MG63 (cell line): ENCODE results near the gene NTNG2. TPM values are rescaled to one million over a fixed set of nuclear protein-coding genes. Genes with fewer than 3 reads are reported as not detected.

Source experiments
- DNase-seq: peaks from one replicate; pipeline ENCODE4 v3.0.0-alpha.2; 2020
- H3K27me3 ChIP-seq: fragments of 250-450 bp; sonication (Bioruptor Pico); 2 replicates; pipeline ENCODE4 v1.5.1; 2020; ENCODE audit warnings: mild to moderate bottlenecking, moderate library complexity
- H3K36me3 ChIP-seq: fragments of 250-450 bp; sonication (Bioruptor Pico); 2 replicates; pipeline ENCODE4 v1.5.1; 2020; ENCODE audit warnings: mild to moderate bottlenecking, moderate library complexity
- H3K4me3 ChIP-seq: fragments of 250-450 bp; sonication (Bioruptor Pico); 2 replicates; pipeline ENCODE4 v1.5.1; 2020; ENCODE audit warnings: mild to moderate bottlenecking, moderate library complexity
- H3K9me3 ChIP-seq: fragments of 250-450 bp; sonication (Bioruptor Pico); 2 replicates; pipeline ENCODE4 v1.5.1; 2020; ENCODE audit warnings: mild to moderate bottlenecking, moderate library complexity
- total RNA-seq: library from RNA; depleted of rRNA; stranded (reverse); fragments of >200 nt; shearing (Covaris generic); gene quantifications from 2 replicates; pipeline ENCODE4 v1.2.3, GENCODE V29; 2014; ENCODE audit warnings: low replicate concordance

NTNG2 gene
- total RNA-seq, 1 experiment from 2014 or later = 0.10 TPM

DNA sequence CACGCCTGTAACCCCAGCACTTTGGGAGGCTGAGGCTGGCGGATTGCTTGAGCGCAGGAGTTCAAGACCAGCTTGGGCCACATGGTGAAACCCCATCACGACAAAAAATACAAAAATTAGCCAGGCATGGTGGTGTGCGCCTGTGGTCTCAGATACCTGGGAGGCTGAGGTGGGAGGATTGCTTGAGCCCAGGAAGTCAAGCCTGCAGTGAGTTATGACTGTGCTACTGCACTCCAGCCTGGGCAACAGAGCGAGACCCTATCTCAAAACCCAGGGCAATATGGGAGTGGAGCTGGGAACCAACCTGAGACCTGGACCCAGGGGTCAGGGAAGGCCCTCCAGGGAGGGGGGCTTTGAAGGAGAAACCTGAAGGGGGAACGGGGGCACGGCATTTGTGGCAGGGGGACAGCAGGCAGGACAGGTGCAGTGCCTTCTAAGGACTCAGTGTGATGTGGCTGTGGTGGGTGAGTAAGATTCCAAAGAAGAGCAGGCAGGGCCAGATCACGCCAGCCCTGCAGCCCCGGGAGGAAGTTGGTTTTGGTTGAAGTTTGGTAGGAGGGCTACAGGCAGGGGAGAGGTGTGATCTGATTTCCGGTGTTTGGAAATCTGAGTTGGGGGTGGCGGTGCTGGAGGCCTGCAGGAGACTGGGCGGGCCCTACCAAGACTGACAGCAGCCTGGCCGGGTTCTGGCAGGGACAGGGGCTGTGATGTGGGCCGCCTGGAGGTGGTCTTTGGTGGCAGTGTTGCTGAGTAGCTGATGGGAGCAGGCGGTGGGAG lies 46.2 kb downstream of the NTNG2 start:
- H3K4me3 ChIP-seq = no peak overlapping the region
- DNase-seq = no peak
- H3K36me3 ChIP-seq = no peaks in the 10 kb centered on the region
- H3K9me3 ChIP-seq = no peaks in the 10 kb centered on the region
- no peaks in the 10 kb centered on the region; the same call in 1 of the 2 replicates for H3K27me3 ChIP-seq

DNA sequence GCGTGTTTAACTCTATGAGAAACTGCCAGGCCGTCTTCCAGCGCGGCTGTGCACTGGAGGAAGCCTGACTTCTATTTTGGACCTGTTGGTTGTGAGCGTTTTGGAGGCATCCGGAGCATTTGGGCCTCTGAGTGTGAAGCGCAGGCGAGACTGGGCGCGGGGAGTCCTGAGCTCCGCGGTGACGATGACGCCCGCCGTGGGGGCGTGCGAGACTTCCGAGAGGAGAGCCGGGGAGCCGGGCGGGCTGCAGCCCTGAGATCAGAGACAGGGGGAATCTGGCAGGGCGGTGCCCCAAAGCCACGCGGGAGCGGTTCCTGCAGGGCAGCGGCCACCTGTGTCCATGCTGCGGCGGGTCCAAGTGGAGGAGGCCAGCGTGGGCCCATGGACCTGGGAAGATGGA lies 47.4 kb downstream of the NTNG2 start:
- Histone ChIP-seq H3K4me3 (no peak overlapping the region), H3K36me3 (no peaks in the 10 kb centered on the region), H3K27me3 (no peaks in the 10 kb centered on the region), H3K9me3 (no peaks in the 10 kb centered on the region)
- DNase-seq = no peak

GRCh38 chr9:132210472-132211145 lies 48.8 kb downstream of the NTNG2 start:
- Histone ChIP-seq H3K9me3 (no peaks in the 10 kb centered on the region), H3K36me3 (no peaks in the 10 kb centered on the region), H3K27me3 (no peaks in the 10 kb centered on the region), H3K4me3 (no peak overlapping the region)
- DNase-seq = peak; percentile 58

GRCh38 chr9:132211570-132211969 lies 49.7 kb downstream of the NTNG2 start:
- Histone ChIP-seq H3K9me3 (no peaks in the 10 kb centered on the region), H3K36me3 (no peaks in the 10 kb centered on the region), H3K4me3 (no peak overlapping the region), H3K27me3 (no peaks in the 10 kb centered on the region)
- DNase-seq = no peak

DNA sequence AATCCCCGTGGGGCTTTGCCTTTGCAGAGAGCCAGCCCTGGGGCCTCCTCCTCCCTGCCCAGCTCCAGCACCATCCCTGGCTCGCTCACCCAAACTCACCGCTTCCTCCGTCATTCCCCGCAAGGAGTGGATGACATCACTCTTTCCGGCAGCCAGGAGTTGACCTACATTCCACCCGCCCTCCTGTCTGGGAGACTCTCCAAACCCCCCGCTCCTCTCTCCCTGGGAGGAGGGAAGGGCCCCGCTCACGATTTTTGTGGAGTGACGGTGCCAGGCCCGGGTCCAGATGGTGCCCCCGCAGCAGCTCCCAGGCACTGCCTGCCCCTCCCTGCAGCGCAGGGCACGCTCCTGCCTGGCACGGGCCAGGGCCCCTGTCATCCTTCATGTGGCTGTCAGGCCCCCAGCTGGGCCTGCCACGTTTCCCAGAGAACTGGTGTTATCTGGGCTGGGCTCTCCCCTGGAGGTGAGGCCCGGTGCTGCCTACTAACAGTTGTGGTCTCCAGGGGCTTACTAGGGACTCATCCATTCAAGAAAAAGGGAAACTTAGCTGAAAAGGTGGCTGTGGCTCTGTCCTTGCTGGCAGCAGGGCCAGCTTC lies 52.3 kb downstream of the NTNG2 start:
- H3K4me3 ChIP-seq = no peak overlapping the region
- H3K27me3 ChIP-seq = no peaks in the 10 kb centered on the region

DNA sequence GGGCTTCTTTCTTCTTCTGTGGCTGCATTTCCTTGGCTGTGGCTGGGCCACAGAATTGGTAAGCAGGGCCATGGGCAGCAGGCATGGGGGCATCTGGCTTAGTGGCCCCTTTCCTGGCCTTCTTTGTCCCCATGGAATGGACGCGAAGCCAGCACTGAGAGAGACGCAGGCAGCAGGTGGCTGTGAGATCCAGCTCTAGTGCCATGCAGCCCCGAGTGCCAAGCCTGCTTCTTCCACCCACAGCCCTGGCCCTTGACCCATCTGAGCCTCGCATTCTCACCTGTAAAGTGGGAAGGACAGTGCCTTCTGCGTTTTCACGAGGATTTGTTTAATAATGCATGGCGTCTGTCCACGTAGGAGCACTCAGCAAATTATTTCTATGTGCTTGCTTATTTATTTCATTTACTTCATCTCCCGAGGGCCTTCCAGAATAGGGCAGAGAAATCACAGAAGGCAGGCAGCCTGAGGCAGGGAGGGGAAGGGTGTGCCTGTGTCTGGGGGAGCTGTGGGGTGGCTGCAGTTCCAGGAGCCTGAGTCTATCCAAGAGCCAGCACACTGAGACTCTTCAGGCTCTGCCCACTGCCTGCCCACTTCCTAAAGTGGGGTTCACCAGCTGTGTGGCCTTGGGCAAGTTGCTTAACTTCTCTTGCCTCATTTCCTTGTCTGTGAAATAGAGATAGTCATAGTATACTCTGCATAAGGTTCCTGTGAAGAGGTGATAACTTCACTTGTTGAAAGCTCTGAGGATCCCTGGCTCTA lies 55.2 kb downstream of the NTNG2 start:
- DNase-seq = no peak
- H3K4me3 ChIP-seq = no peak overlapping the region

More for the DNA sequence above, 52.3 kb downstream of the NTNG2 start:
- Histone ChIP-seq H3K9me3 (no peaks in the 10 kb centered on the region), H3K36me3 (no peaks in the 10 kb centered on the region)
- peak; percentile 95 for DNase-seq

DNA sequence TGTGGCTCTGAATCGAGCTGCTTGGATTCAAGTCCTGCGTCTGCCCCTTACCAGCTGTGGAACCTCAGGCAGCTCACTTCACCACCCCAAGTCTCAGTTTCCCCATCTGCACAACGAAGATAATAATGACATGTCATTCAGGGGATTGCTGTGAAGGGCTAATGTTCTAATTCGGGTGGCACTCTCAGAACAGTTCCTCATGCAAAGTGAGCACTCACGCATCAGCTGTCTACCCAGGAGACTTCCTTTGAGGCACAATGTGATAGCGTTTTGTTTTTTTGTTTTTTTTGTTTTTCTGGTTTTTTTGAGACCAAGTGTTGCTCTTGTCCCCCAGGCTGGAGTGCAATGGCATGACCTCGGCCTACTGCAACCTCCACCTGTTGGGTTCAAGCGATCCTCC lies 56.4 kb downstream of the NTNG2 start:
- H3K36me3 ChIP-seq = no peaks in the 10 kb centered on the region
- DNase-seq = no peak
- no peak overlapping the region for H3K4me3 ChIP-seq
- no peaks in the 10 kb centered on the region for H3K27me3 ChIP-seq
- no peaks in the 10 kb centered on the region for H3K9me3 ChIP-seq

More for the DNA sequence above, 55.2 kb downstream of the NTNG2 start:
- Histone ChIP-seq H3K9me3 (no peaks in the 10 kb centered on the region), H3K36me3 (no peaks in the 10 kb centered on the region), H3K27me3 (no peaks in the 10 kb centered on the region)

DNA sequence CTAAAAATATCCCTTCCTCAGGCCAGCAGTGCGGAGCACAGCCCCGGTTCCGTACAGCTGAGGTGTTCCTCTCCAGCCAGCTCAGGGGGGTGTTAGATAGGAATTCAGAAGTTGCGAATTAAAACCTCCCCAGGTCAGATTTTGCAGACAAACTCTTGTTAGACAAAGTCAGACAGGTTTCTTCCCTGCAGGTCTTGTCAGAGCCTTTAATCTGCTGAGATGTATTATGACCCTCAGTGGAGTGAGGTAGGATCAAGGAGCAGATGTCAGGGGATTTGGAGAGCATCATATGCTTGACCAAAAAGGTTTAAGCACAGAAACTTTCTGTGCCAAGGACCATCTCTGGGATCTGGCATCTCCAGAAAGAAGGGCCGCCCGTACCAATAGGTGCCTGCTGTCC lies 60.1 kb downstream of the NTNG2 start:
- Histone ChIP-seq H3K9me3 (no peaks in the 10 kb centered on the region), H3K36me3 (no peaks in the 10 kb centered on the region), H3K4me3 (no peak overlapping the region), H3K27me3 (0 out of 2 replicates have a peak, but pooled peaks cover 2% of the 10 kb centered on the region)
- no peak for DNase-seq

- no peak for DNase-seq
- H3K9me3 ChIP-seq = no peaks in the 10 kb centered on the region
- H3K27me3 ChIP-seq = 0 out of 2 replicates have a peak, but pooled peaks cover 2% of the 10 kb centered on the region
- no peak overlapping the region for H3K4me3 ChIP-seq
- no peaks in the 10 kb centered on the region for H3K36me3 ChIP-seq
These were observed 62.8 kb downstream of the NTNG2 start for GRCh38 chr9:132224645-132225044.

DNA sequence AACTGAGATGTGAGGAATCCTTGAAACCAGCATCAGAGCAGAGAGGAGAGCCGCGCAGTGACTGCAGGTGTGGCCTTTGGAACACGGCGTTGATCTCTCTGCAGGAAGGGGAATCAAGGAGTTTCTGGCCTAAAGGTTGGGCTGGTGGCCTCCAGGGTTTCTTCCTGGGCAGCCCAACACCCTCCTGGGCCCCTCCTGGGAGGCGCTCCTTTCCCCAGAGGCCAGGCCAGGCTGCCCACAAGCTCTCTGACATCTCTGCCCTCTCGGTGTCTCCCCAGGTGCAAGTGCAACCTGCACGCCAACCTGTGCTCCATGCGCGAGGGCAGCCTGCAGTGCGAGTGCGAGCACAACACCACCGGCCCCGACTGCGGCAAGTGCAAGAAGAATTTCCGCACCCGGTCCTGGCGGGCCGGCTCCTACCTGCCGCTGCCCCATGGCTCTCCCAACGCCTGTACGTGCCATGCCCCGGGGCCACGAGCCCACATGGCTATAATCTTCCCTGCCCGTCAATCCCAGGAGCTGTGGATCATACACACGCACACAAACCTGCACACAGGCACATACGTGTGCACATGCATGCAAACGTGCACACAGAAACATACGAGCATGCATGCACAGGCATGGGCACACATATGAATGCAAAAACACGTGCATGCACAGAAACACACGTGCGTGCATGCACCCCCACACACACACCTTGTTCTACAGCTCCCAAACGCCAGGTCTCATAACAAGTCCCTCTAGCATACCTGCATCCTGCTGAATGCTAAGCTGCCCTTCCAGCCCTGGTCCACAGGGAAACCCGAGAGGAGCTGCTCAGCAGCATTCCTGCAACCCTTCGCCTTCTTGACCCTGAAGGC lies 64.9 kb downstream of the NTNG2 start:
- Histone ChIP-seq H3K27me3 (0 out of 2 replicates have a peak, but pooled peaks cover 2% of the 10 kb centered on the region), H3K4me3 (no peak overlapping the region), H3K36me3 (no peaks in the 10 kb centered on the region), H3K9me3 (no peaks in the 10 kb centered on the region)
- DNase-seq = no peak

- no peaks in the 10 kb centered on the region for H3K9me3 ChIP-seq
- H3K27me3 ChIP-seq = 0 out of 2 replicates have a peak, but pooled peaks cover 2% of the 10 kb centered on the region
- DNase-seq = no peak
- H3K4me3 ChIP-seq = no peak overlapping the region
- H3K36me3 ChIP-seq = no peaks in the 10 kb centered on the region
These were observed 66.2 kb downstream of the NTNG2 start for GRCh38 chr9:132228062-132228461.

GRCh38 chr9:132230605-132231004 lies 68.7 kb downstream of the NTNG2 start:
- Histone ChIP-seq H3K27me3 (no peaks in the 10 kb centered on the region), H3K9me3 (no peaks in the 10 kb centered on the region), H3K36me3 (no peaks in the 10 kb centered on the region), H3K4me3 (no peak overlapping the region)
- no peak for DNase-seq

GRCh38 chr9:132231019-132231701 lies 69.3 kb downstream of the NTNG2 start:
- no peak for DNase-seq
- Histone ChIP-seq H3K9me3 (no peaks in the 10 kb centered on the region), H3K4me3 (no peak overlapping the region), H3K36me3 (no peaks in the 10 kb centered on the region), H3K27me3 (no peaks in the 10 kb centered on the region)

DNA sequence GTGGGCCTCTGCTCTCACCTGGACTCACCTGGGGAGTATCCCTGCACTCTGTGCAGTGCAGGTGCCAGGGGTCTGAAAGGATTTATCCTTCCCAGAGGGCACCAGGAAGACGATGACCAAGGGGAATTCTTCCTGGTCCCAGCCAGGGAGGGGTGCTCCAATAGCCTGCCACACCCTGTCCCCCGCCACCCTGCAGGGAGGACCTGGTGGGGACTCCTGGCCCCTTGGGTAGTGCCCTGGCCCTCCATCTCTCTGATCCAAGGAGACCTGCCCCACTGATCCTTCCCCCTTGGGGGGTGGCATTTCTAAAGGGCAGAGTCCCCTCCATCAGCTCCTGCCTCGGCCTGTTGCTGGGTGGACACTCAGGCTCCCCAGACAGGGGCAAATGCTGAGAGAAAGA lies 70.7 kb downstream of the NTNG2 start:
- Histone ChIP-seq H3K27me3 (no peaks in the 10 kb centered on the region), H3K4me3 (no peak overlapping the region), H3K9me3 (no peaks in the 10 kb centered on the region), H3K36me3 (no peaks in the 10 kb centered on the region)
- no peak for DNase-seq

GRCh38 chr9:132233138-132233537 lies 71.3 kb downstream of the NTNG2 start:
- no peak overlapping the region for H3K4me3 ChIP-seq
- DNase-seq = no peak
- H3K36me3 ChIP-seq = no peaks in the 10 kb centered on the region
- no peaks in the 10 kb centered on the region for H3K27me3 ChIP-seq
- no peaks in the 10 kb centered on the region for H3K9me3 ChIP-seq

- H3K27me3 ChIP-seq = no peaks in the 10 kb centered on the region
- no peaks in the 10 kb centered on the region for H3K9me3 ChIP-seq
- H3K4me3 ChIP-seq = no peak overlapping the region
- no peak for DNase-seq
- H3K36me3 ChIP-seq = no peaks in the 10 kb centered on the region
These were observed 72.7 kb downstream of the NTNG2 start for GRCh38 chr9:132234535-132234934.
